ENCODE results near the gene GRIK4.

The GRIK4 gene

GRCh38 chr11:120510406-120511115 is 987 bp upstream of the GRIK4 start:
- no peak for DNase-seq

- DNase-seq, result no peak
These were observed 531 bp downstream of the GRIK4 start for GRCh38 chr11:120511820-120512738.

- DNase-seq, result no peak
These were observed 1.3 kb downstream of the GRIK4 start for GRCh38 chr11:120512739-120513435.

- DNase-seq, result no peak
These were observed 2.1 kb downstream of the GRIK4 start for GRCh38 chr11:120513436-120514315.

GRCh38 chr11:120514541-120515121 is 3.1 kb downstream of the GRIK4 start:
- no peak for DNase-seq

- DNase-seq, result no peak
These were observed 3.7 kb downstream of the GRIK4 start for GRCh38 chr11:120515186-120515723.

- no peak for DNase-seq
These were observed 5.2 kb downstream of the GRIK4 start for GRCh38 chr11:120516461-120517389.

- no peak for DNase-seq
These were observed 5.8 kb downstream of the GRIK4 start for GRCh38 chr11:120517390-120517761.

GRCh38 chr11:120517801-120518291 is 6.3 kb downstream of the GRIK4 start:
- no peak for DNase-seq

GRCh38 chr11:120518356-120518755 is 6.8 kb downstream of the GRIK4 start:
- DNase-seq, result no peak

- DNase-seq, result no peak
These were observed 7.9 kb downstream of the GRIK4 start for GRCh38 chr11:120519474-120519873.

- DNase-seq, result no peak
These were observed 8.7 kb downstream of the GRIK4 start for GRCh38 chr11:120520091-120520822.

- DNase-seq, result no peak
These were observed 9.6 kb downstream of the GRIK4 start for GRCh38 chr11:120521176-120521575.

- no peak for DNase-seq
These were observed 10.5 kb downstream of the GRIK4 start for GRCh38 chr11:120522021-120522420.

- DNase-seq, result no peak
These were observed 11.2 kb downstream of the GRIK4 start for GRCh38 chr11:120522736-120523135.

- no peak for DNase-seq
These were observed 11.6 kb downstream of the GRIK4 start for GRCh38 chr11:120523196-120523595.

- DNase-seq, result no peak
These were observed 13.1 kb downstream of the GRIK4 start for GRCh38 chr11:120524536-120525085.

GRCh38 chr11:120525261-120526171 is 14.0 kb downstream of the GRIK4 start:
- DNase-seq, result no peak
